H1 (cell line): Measurements from ENCODE around the gene LHB.
"Not testable (repeated sequence)": the region's sequence is repeated elsewhere in the genome, so short reads cannot be mapped to it uniquely, and the experiment has no call there.

Experiments
- ASH2L ChIP-seq: fragments of 200-600, 300-600 bp; sonication (generic); IDR thresholded peaks from one replicate; pipeline ENCODE4 v1.7.1; 2017; ENCODE audit warnings: low read length
- BRCA1 ChIP-seq: IDR thresholded peaks from 2 replicates; pipeline ENCODE4 v1.6.1; 2012; ENCODE audit warnings: low read depth, low read length, improper control_type of control experiment
- EP300 ChIP-seq, 2 experiments: IDR thresholded peaks; 1 replicate in 1 of 2; 2 replicates in 1 of 2; pipeline ENCODE4 v1.6.1; 2011 to 2012; ENCODE audit warnings: low read depth in 2 of 2, low read length in 2 of 2, mild to moderate bottlenecking in 2 of 2, borderline replicate concordance in 1 of 2, inconsistent platforms in 1 of 2, moderate library complexity in 1 of 2
- EZH2 ChIP-seq: fragments of 200-600 bp; sonication (generic); IDR thresholded peaks from 2 replicates; pipeline ENCODE4 v1.7.1; 2012; ENCODE audit warnings: low read depth, mild to moderate bottlenecking, moderate library complexity, low read length, inconsistent platforms; ENCODE audit not compliant: severe bottlenecking
- FOSL1 ChIP-seq: IDR thresholded peaks from 2 replicates; pipeline ENCODE4 v1.6.1; 2011; ENCODE audit warnings: mild to moderate bottlenecking, low read depth, low read length, moderate library complexity; ENCODE audit not compliant: insufficient read depth
- POLR2A ChIP-seq, 2 experiments: IDR thresholded peaks; 1 replicate in 1 of 2; 2 replicates in 1 of 2; pipeline ENCODE4 v1.6.1; 2011; ENCODE audit warnings: low read depth in 2 of 2, low read length in 2 of 2, mild to moderate bottlenecking in 2 of 2; ENCODE audit errors: control extremely low read depth in 1 of 2
- POLR2AphosphoS5 ChIP-seq: IDR thresholded peaks from 2 replicates; pipeline ENCODE4 v1.6.1; 2011; ENCODE audit warnings: low read depth, low read length
- TF ChIP-seq, protein P1 (sequence below), 3 experiments: IDR thresholded peaks; 1 replicate in 2 of 3; 2 replicates in 1 of 3; pipeline versions ENCODE4 v1.5.1 to v1.6.1; 2011; ENCODE audit warnings: low read length in 3 of 3, mild to moderate bottlenecking in 3 of 3, inconsistent platforms in 2 of 3, low read depth in 1 of 3, moderate library complexity in 1 of 3; ENCODE audit not compliant: insufficient read depth in 1 of 3; ENCODE audit errors: control extremely low read depth in 1 of 3

DNA sequence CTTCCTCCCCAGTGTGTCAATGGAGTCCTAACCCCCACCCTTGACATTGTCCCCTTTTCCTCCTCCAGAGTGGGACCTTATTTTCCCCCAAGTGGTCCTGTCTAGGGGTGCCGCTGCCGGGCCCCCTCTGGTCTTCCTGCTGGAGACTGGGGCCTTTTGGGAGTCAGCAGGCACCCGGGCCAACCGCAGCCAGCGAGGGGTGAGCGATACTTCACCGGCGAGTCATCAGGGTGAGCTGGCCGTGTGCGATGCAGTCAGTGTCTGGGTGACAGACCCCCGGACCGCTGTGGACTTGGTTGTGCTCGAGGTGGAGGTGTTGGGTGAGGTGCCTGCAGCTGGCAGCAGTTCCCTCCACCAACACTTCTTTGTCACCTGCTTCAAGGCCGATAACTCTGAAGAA lies 12.9 kb upstream of the LHB start:
- TF ChIP-seq FOSL1; ASH2L; POLR2A (IDR thresholded peaks at IDR 0.05; ENCODE audit: control extremely low read depth in 1 of 2, low read depth in 2 of 2, low read length in 2 of 2); POLR2AphosphoS5; EZH2; BRCA1; EP300 (IDR thresholded peaks at IDR 0.05; ENCODE audit: borderline replicate concordance in 1 of 2, low read depth in 2 of 2, low read length in 2 of 2): not testable (repeated sequence)
- TF ChIP-seq, protein P1, sequence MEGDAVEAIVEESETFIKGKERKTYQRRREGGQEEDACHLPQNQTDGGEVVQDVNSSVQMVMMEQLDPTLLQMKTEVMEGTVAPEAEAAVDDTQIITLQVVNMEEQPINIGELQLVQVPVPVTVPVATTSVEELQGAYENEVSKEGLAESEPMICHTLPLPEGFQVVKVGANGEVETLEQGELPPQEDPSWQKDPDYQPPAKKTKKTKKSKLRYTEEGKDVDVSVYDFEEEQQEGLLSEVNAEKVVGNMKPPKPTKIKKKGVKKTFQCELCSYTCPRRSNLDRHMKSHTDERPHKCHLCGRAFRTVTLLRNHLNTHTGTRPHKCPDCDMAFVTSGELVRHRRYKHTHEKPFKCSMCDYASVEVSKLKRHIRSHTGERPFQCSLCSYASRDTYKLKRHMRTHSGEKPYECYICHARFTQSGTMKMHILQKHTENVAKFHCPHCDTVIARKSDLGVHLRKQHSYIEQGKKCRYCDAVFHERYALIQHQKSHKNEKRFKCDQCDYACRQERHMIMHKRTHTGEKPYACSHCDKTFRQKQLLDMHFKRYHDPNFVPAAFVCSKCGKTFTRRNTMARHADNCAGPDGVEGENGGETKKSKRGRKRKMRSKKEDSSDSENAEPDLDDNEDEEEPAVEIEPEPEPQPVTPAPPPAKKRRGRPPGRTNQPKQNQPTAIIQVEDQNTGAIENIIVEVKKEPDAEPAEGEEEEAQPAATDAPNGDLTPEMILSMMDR (IDR thresholded peaks at IDR 0.05; ENCODE audit: control extremely low read depth in 1 of 3, insufficient read depth in 1 of 3, low read depth in 1 of 3, low read length in 3 of 3) = not testable (repeated sequence)
